IMR-90 (cell line): ENCODE data around the gene MOCS1. TPM values are rescaled to one million over a fixed set of nuclear protein-coding genes. Genes with fewer than 3 reads are reported as not detected.

Experiments
- ATAC-seq: fragments of 200-7000 bp; cut with Tn5 transposase; 2 replicates; pipeline ENCODE4 v1.9.1; 2020; ENCODE audit warnings: low read depth, mild to moderate bottlenecking, moderate library complexity
- BruUV-seq: library from RNA; stranded (reverse); fragments of 400-500 nt; replicated peaks from 2 replicates; lab custom pipeline; 2021; lab: Mats Ljungman, UMichigan
- CTCF ChIA-PET: fragments of 300-600 bp; formaldehyde crosslinking; extraction: SDS; loops from one replicate; lab custom pipeline; 2021; ENCODE audit warnings: antibody characterized with exemption; lab: Yijun Ruan, JAX
- POLR2A ChIA-PET: fragments of 300-600 bp; sonication (Branson Sonifier 250); formaldehyde crosslinking; loops from one replicate; lab custom pipeline; 2022; ENCODE audit warnings: antibody characterized with exemption; ENCODE audit not compliant: unreplicated experiment; lab: Charles Lee
- DNase-seq: peaks from one replicate; pipeline ENCODE4 v3.0.0; 2013
- H2AFZ ChIP-seq: replicated peaks from 2 replicates; pipeline ENCODE3; 2013; ENCODE audit warnings: low read length, mild to moderate bottlenecking; ENCODE audit not compliant: poor library complexity
- H2AK5ac ChIP-seq: 2 replicates; pipeline ENCODE4 v1.6.1; 2013; ENCODE audit warnings: low read depth, low read length, inconsistent platforms
- H2AK9ac ChIP-seq: replicated peaks from 2 replicates; pipeline ENCODE3; 2013; ENCODE audit warnings: mild to moderate bottlenecking, low read depth, low read length, moderate library complexity; ENCODE audit not compliant: poor library complexity
- H2BK120ac ChIP-seq: 2 replicates; pipeline ENCODE4 v1.6.1; 2013; ENCODE audit warnings: low read depth, low read length, inconsistent platforms
- H2BK15ac ChIP-seq: 3 replicates; pipeline ENCODE4 v1.6.1; 2013; ENCODE audit warnings: low read depth, low read length, inconsistent platforms
- H2BK20ac ChIP-seq: 2 replicates; pipeline ENCODE4 v1.6.1; 2013; ENCODE audit warnings: low read depth, mild to moderate bottlenecking, inconsistent platforms, low read length, moderate library complexity
- H2BK5ac ChIP-seq: 2 replicates; pipeline ENCODE4 v1.6.1; 2013; ENCODE audit warnings: mild to moderate bottlenecking, low read depth, low read length, inconsistent platforms; ENCODE audit not compliant: poor library complexity, severe bottlenecking
- H3K14ac ChIP-seq: replicated peaks from 2 replicates; pipeline ENCODE4 v1.6.1; 2013; ENCODE audit warnings: low read depth, low read length, inconsistent platforms
- H3K18ac ChIP-seq: 2 replicates; pipeline ENCODE4 v1.6.1; 2013; ENCODE audit warnings: low read depth, low read length, control low read depth
- H3K23ac ChIP-seq: 2 replicates; pipeline ENCODE4 v1.6.1; 2013; ENCODE audit warnings: low read depth, low read length, inconsistent platforms
- H3K27ac ChIP-seq: 2 replicates; pipeline ENCODE4 v1.5.1; 2013; ENCODE audit warnings: mild to moderate bottlenecking, control low read depth, low read length; ENCODE audit not compliant: insufficient read depth
- H3K27me3 ChIP-seq: 2 replicates; pipeline ENCODE4 v1.6.1; 2013; ENCODE audit warnings: low read length; ENCODE audit not compliant: control insufficient read depth, insufficient read depth
- H3K36me3 ChIP-seq: 2 replicates; pipeline ENCODE4 v1.6.1; 2013; ENCODE audit warnings: low read length, mixed read lengths; ENCODE audit not compliant: control insufficient read depth, insufficient read depth
- H3K4ac ChIP-seq: 2 replicates; pipeline ENCODE4 v1.6.1; 2013; ENCODE audit warnings: low read depth, low read length, inconsistent platforms
- H3K4me1 ChIP-seq: 2 replicates; pipeline ENCODE4 v1.6.1; 2013; ENCODE audit warnings: low read length, mixed read lengths; ENCODE audit not compliant: control insufficient read depth, insufficient read depth
- H3K4me2 ChIP-seq: 2 replicates; pipeline ENCODE4 v1.6.1; 2013; ENCODE audit warnings: low read depth, mild to moderate bottlenecking, control low read depth, low read length, moderate library complexity
- H3K4me3 ChIP-seq: 2 replicates; pipeline ENCODE4 v1.5.1; 2013; ENCODE audit warnings: low read depth, mild to moderate bottlenecking, control low read depth, low read length, moderate library complexity; ENCODE audit not compliant: insufficient read depth
- H3K56ac ChIP-seq: 2 replicates; pipeline ENCODE4 v1.6.1; 2013; ENCODE audit warnings: low read length, inconsistent platforms; ENCODE audit not compliant: insufficient read depth; ENCODE audit errors: extremely low read depth
- H3K79me1 ChIP-seq, 2 experiments: 2 replicates each; pipeline ENCODE4 v1.6.1; 2013; ENCODE audit warnings: low read length in 2 of 2, inconsistent platforms in 1 of 2, low read depth in 1 of 2
- H3K9ac ChIP-seq: 2 replicates; pipeline ENCODE4 v1.6.1; 2013; ENCODE audit warnings: low read depth, low read length, control low read depth
- H3K9me1 ChIP-seq: 2 replicates; pipeline ENCODE4 v1.6.1; 2013; ENCODE audit warnings: low read length, inconsistent platforms; ENCODE audit not compliant: insufficient read depth
- H3K9me3 ChIP-seq: 2 replicates; pipeline ENCODE4 v1.6.1; 2013; ENCODE audit warnings: low read length; ENCODE audit not compliant: control insufficient read depth, insufficient read depth
- H4K20me1 ChIP-seq: 2 replicates; pipeline ENCODE4 v1.6.1; 2013; ENCODE audit warnings: low read length, inconsistent platforms; ENCODE audit not compliant: insufficient read depth
- H4K5ac ChIP-seq: 2 replicates; pipeline ENCODE4 v1.6.1; 2013; ENCODE audit warnings: mild to moderate bottlenecking, low read depth, low read length, control low read depth
- H4K8ac ChIP-seq, 2 experiments: 2 replicates each; pipeline ENCODE4 v1.6.1; 2013; ENCODE audit warnings: low read depth in 2 of 2, low read length in 2 of 2, control low read depth in 1 of 2, inconsistent platforms in 1 of 2
- H4K91ac ChIP-seq: 2 replicates; pipeline ENCODE4 v1.6.1; 2013; ENCODE audit warnings: low read depth, low read length, inconsistent platforms; ENCODE audit not compliant: insufficient read depth
- BHLHE40 ChIP-seq: fragments of 150-350 bp; IDR thresholded peaks from 2 replicates; pipeline ENCODE4 v1.6.1; 2016; ENCODE audit warnings: mild to moderate bottlenecking, low read depth, low read length
- CEBPB ChIP-seq: IDR thresholded peaks from 2 replicates; pipeline ENCODE4 v1.6.1; 2012; ENCODE audit warnings: low read depth, low read length, improper control_type of control experiment
- CHD1 ChIP-seq: IDR thresholded peaks from 2 replicates; pipeline ENCODE4 v1.6.1; 2012; ENCODE audit warnings: low read depth, low read length, improper control_type of control experiment
- CTCF ChIP-seq: conservative IDR thresholded peaks from 2 replicates; pipeline ENCODE4 v1.5.1; 2012; ENCODE audit warnings: mild to moderate bottlenecking, low read depth, low read length, improper control_type of control experiment
- FOS ChIP-seq: fragments of 150-350 bp; IDR thresholded peaks from 2 replicates; pipeline ENCODE4 v1.6.1; 2016; ENCODE audit warnings: low read depth, low read length
- MAFK ChIP-seq: IDR thresholded peaks from 2 replicates; pipeline ENCODE4 v1.6.1; 2012; ENCODE audit warnings: low read depth, low read length, improper control_type of control experiment
- MAZ ChIP-seq: IDR thresholded peaks from 2 replicates; pipeline ENCODE4 v1.6.1; 2012; ENCODE audit warnings: low read depth, mild to moderate bottlenecking, low read length, improper control_type of control experiment, moderate library complexity, borderline replicate concordance
- MXI1 ChIP-seq: IDR thresholded peaks from 2 replicates; pipeline ENCODE4 v1.6.1; 2012; ENCODE audit warnings: low read depth, mild to moderate bottlenecking, low read length, moderate library complexity, borderline replicate concordance
- NFE2L2 ChIP-seq: fragments of 150-350 bp; IDR thresholded peaks from 2 replicates; pipeline ENCODE4 v1.6.1; 2016; ENCODE audit warnings: low read depth, mild to moderate bottlenecking, low read length
- POLR2A ChIP-seq: IDR thresholded peaks from 2 replicates; pipeline ENCODE4 v1.6.1; 2012; ENCODE audit warnings: mild to moderate bottlenecking, low read depth, low read length
- RAD21 ChIP-seq: IDR thresholded peaks from 2 replicates; pipeline ENCODE4 v1.6.1; 2012; ENCODE audit warnings: low read length, improper control_type of control experiment
- RCOR1 ChIP-seq: IDR thresholded peaks from 2 replicates; pipeline ENCODE4 v1.6.1; 2012; ENCODE audit warnings: mild to moderate bottlenecking, low read length, improper control_type of control experiment; ENCODE audit not compliant: insufficient replicate concordance
- SMC3 ChIP-seq: fragments of 150-350 bp; IDR thresholded peaks from 2 replicates; pipeline ENCODE4 v1.6.1; 2016; ENCODE audit warnings: low read depth, mild to moderate bottlenecking, antibody characterized with exemption, low read length, moderate library complexity
- WGBS, 2 experiments: methylation state at CpG; one replicate each; pipeline versions ENCODE4 v1.1.5 to v1.1.7; 2013; ENCODE audit warnings: missing lambda C conversion rate in 2 of 2; ENCODE audit not compliant: insufficient read length in 1 of 2; ENCODE audit errors: extremely low coverage in 2 of 2; 5-methylcytosine and 5-hydroxymethylcytosine counted together
- dilution Hi-C: fragments of 300-500 bp; cut with HindIII; formaldehyde crosslinking; loops from one replicate; pipeline ENCODE4 v1.14.3; 2018; ENCODE audit warnings: low sequenced_read_pairs; ENCODE audit not compliant: unreplicated experiment
- in situ Hi-C: fragments of 300-500 bp; cut with MboI; formaldehyde crosslinking; loops from 3 replicates; pipeline ENCODE4 v1.14.3; 2019; ENCODE audit warnings: low sequenced_read_pairs, inconsistent platforms, mixed read lengths
- intact Hi-C: fragments of 100-400 bp; cut with micrococcal nuclease; formaldehyde crosslinking; loops from 2 replicates; pipeline ENCODE4 v1.10.0; 2022
- polyA plus RNA-seq, 3 experiments: library from polyadenylated mRNA; depleted of rRNA; stranded (reverse); fragments of >200 nt; gene quantifications; 2 replicates each; pipeline ENCODE4 v1.2.3, GENCODE V29; 2012; ENCODE audit warnings: low replicate concordance in 1 of 3
- total RNA-seq: library from RNA; depleted of rRNA; stranded (reverse); fragments of >200 nt; gene quantifications from 2 replicates; pipeline ENCODE4 v1.2.3, GENCODE V29; 2012
- TF ChIP-seq, protein P1 (sequence below): fragments of 150-350 bp; IDR thresholded peaks from 2 replicates; pipeline ENCODE4 v1.6.1; 2017; ENCODE audit warnings: mild to moderate bottlenecking, antibody characterized with exemption, low read length, low read depth
- TF ChIP-seq, protein P2 (sequence below): fragments of 150-350 bp; IDR thresholded peaks from 2 replicates; pipeline ENCODE4 v1.6.1; 2016; ENCODE audit warnings: low read depth, mild to moderate bottlenecking, low read length, moderate library complexity, borderline replicate concordance

Gene MOCS1
- total and polyA plus RNA-seq, 2 of the 4 experiments (the other 2 are of a cell fraction) = 5.5 to 9.5 TPM

DNA sequence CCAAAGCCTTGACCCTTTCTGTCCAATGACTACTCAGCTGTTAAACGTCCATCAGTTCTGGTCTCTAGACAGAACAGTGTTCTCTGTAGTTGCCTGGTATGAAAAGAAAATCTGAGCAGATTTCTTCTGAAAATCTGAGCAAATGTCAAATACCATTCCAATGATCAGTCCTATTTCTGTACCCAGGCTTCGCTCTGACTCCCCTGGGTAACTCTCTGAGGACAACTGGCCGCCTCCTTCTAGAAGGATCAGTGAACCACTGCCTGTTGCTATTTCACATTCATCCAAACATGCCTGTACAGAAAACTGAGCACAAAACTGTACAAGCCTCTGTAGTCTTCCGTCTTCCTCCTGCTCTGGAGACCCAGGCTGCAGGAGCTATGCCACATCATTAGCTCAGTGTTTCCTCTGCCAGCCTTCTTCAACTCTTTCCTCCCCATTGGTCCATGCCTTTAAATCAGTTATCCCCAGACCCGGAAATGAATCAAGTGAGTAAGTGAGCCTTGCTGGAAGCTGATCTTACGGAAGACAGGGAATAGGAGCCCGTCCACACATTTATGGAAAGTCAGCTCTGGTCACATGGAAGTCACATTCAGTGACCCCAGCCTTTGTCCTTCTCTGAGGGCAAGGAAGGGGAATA is 78.8 kb downstream of the MOCS1 start:
- H3K79me1 ChIP-seq = 0 out of 4 replicates have a peak, but pooled peaks cover 0 to 2% of the 10 kb centered on the region in 2 experiments
- no peak overlapping the region for H3K23ac ChIP-seq
- H3K9ac ChIP-seq = no peak overlapping the region
- H3K9me1 ChIP-seq = no peaks in the 10 kb centered on the region; the same call in 1 of the 2 replicates
- no peak overlapping the region for H2BK5ac ChIP-seq
- in situ Hi-C loops = no loop called here
- CTCF ChIA-PET = interaction anchor here (2.4 kb wide), 1 partner anchor 9 kb away, joined by 17 read pairs; no protein-coding TSS in a partner anchor
- ATAC-seq (peak; percentile 66; the same call in 1 of the 2 replicates), DNase-seq (peak; percentile 22)
- POLR2A ChIA-PET = no interaction called here
- H3K4me3 ChIP-seq = no peak overlapping the region
- 80% methylated on average over 2 of the region's 7 CpGs; no CpG with 5 or more reads in 1 of the 2 experiments for WGBS, 2 experiments
- H2AK9ac ChIP-seq = peak overlapping the region; percentile 12
- no peak overlapping the region for H3K18ac ChIP-seq
- no peak overlapping the region for H4K5ac ChIP-seq
- no peaks in the 10 kb centered on the region for H4K20me1 ChIP-seq
- H3K4me2 ChIP-seq = no peak overlapping the region
- intact Hi-C loops = no loop called here
- no peak overlapping the region for H2BK20ac ChIP-seq
- H3K27ac ChIP-seq = no peak overlapping the region
- no peak overlapping the region for H2AFZ ChIP-seq
- H4K91ac ChIP-seq = no peak overlapping the region
- H2AK5ac ChIP-seq = no peak overlapping the region
- H3K27me3 ChIP-seq = no peaks in the 10 kb centered on the region
- no peaks in the 10 kb centered on the region for H3K9me3 ChIP-seq
- H3K36me3 ChIP-seq = peaks cover 7% of the 10 kb centered on the region; the same call in 1 of the 2 replicates
- BruUV-seq = no TSS peak
- no peak overlapping the region for H3K56ac ChIP-seq
- H4K8ac ChIP-seq = no peak overlapping the region
- H3K4me1 ChIP-seq = peaks cover 13% of the 10 kb centered on the region
- H2BK120ac ChIP-seq = no peak overlapping the region
- no peak overlapping the region for H3K14ac ChIP-seq
- dilution Hi-C loops = no loop called here
- H3K4ac ChIP-seq = no peak overlapping the region; the same call in 1 of the 2 replicates
- no peak overlapping the region for H2BK15ac ChIP-seq
- no peak for TF ChIP-seq MAZ
- TF ChIP-seq, protein P1, sequence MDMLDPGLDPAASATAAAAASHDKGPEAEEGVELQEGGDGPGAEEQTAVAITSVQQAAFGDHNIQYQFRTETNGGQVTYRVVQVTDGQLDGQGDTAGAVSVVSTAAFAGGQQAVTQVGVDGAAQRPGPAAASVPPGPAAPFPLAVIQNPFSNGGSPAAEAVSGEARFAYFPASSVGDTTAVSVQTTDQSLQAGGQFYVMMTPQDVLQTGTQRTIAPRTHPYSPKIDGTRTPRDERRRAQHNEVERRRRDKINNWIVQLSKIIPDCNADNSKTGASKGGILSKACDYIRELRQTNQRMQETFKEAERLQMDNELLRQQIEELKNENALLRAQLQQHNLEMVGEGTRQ = no peak
- no peak for TF ChIP-seq RCOR1
- TF ChIP-seq, protein P2, sequence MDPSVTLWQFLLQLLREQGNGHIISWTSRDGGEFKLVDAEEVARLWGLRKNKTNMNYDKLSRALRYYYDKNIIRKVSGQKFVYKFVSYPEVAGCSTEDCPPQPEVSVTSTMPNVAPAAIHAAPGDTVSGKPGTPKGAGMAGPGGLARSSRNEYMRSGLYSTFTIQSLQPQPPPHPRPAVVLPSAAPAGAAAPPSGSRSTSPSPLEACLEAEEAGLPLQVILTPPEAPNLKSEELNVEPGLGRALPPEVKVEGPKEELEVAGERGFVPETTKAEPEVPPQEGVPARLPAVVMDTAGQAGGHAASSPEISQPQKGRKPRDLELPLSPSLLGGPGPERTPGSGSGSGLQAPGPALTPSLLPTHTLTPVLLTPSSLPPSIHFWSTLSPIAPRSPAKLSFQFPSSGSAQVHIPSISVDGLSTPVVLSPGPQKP = no peak
- no peak for TF ChIP-seq CTCF
- no peak for TF ChIP-seq CEBPB
- TF ChIP-seq NFE2L2 = no peak
- TF ChIP-seq FOS = no peak
- no peak for TF ChIP-seq BHLHE40
- TF ChIP-seq SMC3 = no peak
- TF ChIP-seq MXI1 = no peak
- no peak for TF ChIP-seq MAFK
- TF ChIP-seq RAD21 = no peak
- TF ChIP-seq CHD1 = no peak
- no peak for TF ChIP-seq POLR2A
